WERI-Rb-1 (cell line): ENCODE data around the gene MAN1B1.
A peak's percentile ranks its signal among the peaks of the same experiment; 100 is the strongest.
"Not testable (repeated sequence)": the region's sequence is repeated elsewhere in the genome, so short reads cannot be mapped to it uniquely, and the experiment has no call there.

Experiments
- DNase-seq: peaks from one replicate; pipeline ENCODE4 v3.0.0-alpha.2; 2020
- H3K27ac ChIP-seq: fragments of 250-450 bp; sonication (Bioruptor Pico); 2 replicates; pipeline ENCODE4 v1.5.1; 2020; ENCODE audit warnings: mild to moderate bottlenecking, moderate library complexity
- H3K27me3 ChIP-seq: fragments of 250-450 bp; sonication (Bioruptor Pico); 2 replicates; pipeline ENCODE4 v1.5.1; 2021; ENCODE audit warnings: mild to moderate bottlenecking, low read depth, moderate library complexity; ENCODE audit not compliant: insufficient read depth, severe bottlenecking
- H3K36me3 ChIP-seq: fragments of 250-450 bp; sonication (Bioruptor Pico); 2 replicates; pipeline ENCODE4 v1.5.1; 2020; ENCODE audit warnings: mild to moderate bottlenecking, moderate library complexity
- H3K4me3 ChIP-seq: 2 replicates; pipeline ENCODE4 v1.5.1; 2011; ENCODE audit warnings: low read depth, mild to moderate bottlenecking, control low read depth, low read length
- H3K9me3 ChIP-seq: fragments of 250-450 bp; sonication (Bioruptor Pico); 2 replicates; pipeline ENCODE4 v1.5.1; 2021; ENCODE audit warnings: mild to moderate bottlenecking, moderate library complexity; ENCODE audit not compliant: severe bottlenecking
- CTCF ChIP-seq: IDR thresholded peaks from 2 replicates; pipeline ENCODE4 v1.5.1; 2011; ENCODE audit warnings: low read depth, mild to moderate bottlenecking, control low read depth, inconsistent platforms, low read length

Gene MAN1B1

DNA sequence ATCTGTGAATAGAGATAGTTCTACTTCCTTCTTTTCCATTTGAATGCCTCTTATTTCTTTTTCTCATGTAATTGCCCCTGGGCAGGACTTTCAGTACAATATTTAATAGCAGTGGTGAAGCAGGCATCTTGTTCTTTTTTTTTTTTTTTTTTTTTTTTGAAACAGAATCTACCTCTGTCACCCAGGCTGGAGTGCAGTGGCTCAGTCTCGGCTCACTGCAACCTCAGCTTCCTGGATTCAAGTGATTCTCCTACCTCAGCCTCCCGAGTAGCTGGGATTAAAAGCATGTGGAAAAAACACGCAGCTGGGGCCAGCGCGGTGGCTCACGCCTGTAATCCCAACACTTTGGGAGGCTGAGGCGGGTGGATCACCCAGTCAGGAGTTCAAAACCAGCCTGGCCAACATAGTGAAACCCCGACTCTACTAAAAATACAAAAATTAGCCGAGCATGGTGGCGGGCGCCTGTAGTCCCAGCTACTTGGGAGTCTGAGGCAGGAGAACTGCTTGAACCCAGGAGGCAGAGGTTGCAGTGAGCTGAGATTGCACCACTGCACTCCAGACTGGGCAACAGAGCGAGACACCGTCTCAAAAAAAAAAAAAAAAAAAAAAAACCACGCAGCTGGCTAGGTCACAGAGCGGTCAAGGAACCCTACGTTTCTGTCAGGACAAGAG lies 36.1 kb downstream of the MAN1B1 start:
- H3K27ac ChIP-seq = peak overlapping the region; percentile 36; the same call in 1 of the 2 replicates
- not testable (repeated sequence) for H3K36me3 ChIP-seq, DNase-seq, H3K4me3 ChIP-seq, H3K27me3 ChIP-seq, H3K9me3 ChIP-seq

DNA sequence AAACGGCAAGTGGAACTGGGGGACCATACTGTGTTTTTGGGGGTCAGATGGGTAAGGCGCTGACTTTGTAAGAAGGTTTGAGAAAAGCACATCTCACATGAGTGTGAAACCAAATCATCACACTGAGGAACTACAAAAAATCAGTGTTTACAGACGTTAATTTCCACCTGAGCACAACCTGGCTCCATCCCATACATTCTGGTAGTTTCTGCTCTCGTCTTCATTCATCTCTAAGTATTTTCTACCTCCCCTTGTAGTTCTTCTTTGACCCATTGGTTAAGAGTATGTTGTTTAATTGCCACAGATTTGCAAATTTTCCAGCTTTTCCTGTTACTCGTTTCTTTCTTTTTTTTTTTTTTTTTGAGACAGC lies 36.7 kb downstream of the MAN1B1 start:
- no peak overlapping the region for H3K4me3 ChIP-seq
- no peaks in the 10 kb centered on the region; the same call in 1 of the 2 replicates for H3K36me3 ChIP-seq
- no peaks in the 10 kb centered on the region for H3K9me3 ChIP-seq
- DNase-seq = no peak
- no peak overlapping the region for H3K27ac ChIP-seq
- TF ChIP-seq CTCF = no peak
- H3K27me3 ChIP-seq = no peaks in the 10 kb centered on the region

- H3K9me3 ChIP-seq, DNase-seq, H3K4me3 ChIP-seq, H3K36me3 ChIP-seq, H3K27me3 ChIP-seq, H3K27ac ChIP-seq: not testable (repeated sequence)
Observed at GRCh38 chr9:137123952-137124462, 37.2 kb downstream of the MAN1B1 start.

DNA sequence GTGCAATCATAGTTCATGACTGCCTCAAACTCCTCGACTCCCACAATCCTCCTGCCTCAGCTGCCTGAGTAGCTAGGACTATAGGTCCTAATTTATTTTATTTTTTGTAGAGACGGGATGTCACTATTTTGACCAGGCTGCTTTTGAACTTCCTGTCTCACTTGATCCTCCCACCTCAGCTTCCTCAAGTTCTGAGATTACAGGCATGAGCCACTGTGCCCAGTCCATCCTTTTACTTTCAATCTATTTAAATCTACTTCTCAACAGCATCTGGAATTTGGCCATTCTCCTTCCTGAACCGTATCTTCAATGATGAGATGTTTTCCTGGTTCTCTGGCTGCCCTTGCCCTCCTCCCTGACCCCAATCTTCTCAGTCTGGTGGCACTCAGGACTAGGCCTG lies 40.0 kb downstream of the MAN1B1 start:
- Histone ChIP-seq H3K36me3 (no peaks in the 10 kb centered on the region; the same call in 1 of the 2 replicates), H3K9me3 (no peaks in the 10 kb centered on the region), H3K27me3 (no peaks in the 10 kb centered on the region), H3K27ac (no peak overlapping the region), H3K4me3 (no peak overlapping the region)
- no peak for TF ChIP-seq CTCF
- DNase-seq = no peak

DNA sequence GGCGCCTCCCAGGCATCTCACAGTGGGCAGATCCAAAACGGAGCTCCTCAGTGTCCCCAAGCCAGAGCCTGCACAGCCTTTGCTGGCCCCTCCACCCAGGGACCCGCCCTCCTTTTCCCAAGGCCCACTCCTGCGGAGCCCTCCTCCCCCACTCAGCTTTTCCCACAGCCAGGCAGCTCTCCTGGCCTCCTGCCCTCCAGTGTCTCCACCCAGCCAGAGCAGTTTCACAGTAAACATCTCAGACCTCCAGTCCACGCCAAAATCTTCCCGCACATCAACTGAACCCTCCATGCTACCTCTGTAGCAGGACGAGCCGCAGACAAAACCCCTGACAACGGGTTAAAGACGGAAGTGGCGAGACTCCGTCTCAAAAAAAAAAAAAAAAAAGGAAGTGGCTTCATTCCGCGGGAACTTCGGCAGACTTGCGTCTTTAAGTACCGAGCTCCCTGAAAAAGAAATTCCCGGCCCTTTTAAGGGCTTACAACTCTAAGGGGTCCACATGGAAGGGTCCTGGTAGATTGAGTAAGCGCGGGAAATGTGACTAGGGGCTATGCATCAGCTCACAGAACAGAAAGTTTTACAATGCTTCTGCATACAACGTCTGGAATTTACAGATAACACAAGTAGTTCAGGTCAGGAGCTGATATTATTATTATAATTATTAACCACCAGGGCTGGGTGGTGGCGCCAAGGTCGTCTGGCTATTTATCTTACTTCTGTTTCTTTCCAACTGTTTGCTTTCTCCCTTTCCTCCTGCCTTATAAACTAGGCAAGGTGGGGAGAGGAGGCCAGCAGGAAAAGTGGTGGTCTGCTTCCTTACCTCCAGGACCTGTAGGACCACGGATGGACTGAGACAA lies 40.7 kb downstream of the MAN1B1 start:
- no peak for DNase-seq
- Histone ChIP-seq H3K27me3 (no peaks in the 10 kb centered on the region), H3K36me3 (no peaks in the 10 kb centered on the region; the same call in 1 of the 2 replicates)

DNA sequence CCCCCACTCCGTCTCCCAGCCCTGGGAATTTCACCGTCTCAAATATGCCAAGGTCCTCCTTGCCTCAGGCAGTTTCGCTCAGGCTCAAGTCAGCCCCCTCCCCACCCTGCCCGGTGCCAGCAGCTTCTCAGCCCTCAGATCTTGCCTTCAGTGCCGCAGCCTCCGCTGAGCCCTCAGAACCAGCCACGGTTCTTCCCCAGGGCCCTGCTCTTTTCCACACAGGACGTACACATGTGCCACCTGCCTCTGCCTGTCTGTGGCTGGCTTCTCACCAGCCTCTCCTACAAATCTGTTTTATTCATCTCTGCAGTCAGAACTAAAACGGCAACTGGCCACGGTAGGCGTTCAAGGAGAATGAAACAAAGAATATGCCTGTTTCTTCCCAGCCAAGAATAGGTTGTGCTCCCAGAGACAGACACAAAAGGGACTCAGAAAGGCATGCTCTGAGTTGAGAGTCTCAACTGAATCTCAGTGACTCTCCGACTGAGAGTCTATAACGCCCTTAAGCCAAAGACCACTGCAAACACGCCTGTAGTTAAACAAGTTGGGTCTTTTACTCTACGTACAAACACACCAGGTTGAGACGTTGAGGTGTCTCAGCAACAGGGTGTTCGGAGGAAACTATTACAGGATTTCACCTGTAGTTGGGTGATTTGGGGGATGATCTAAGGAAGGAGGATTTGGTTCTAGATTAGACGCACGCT lies 41.5 kb downstream of the MAN1B1 start:
- H3K36me3 ChIP-seq = no peaks in the 10 kb centered on the region; the same call in 1 of the 2 replicates
- H3K27me3 ChIP-seq = no peaks in the 10 kb centered on the region
- no peak for TF ChIP-seq CTCF
- H3K4me3 ChIP-seq = peak overlapping the region; percentile 90
- peak overlapping the region; percentile 88 for H3K27ac ChIP-seq
- H3K9me3 ChIP-seq = no peaks in the 10 kb centered on the region
- DNase-seq = no peak

More for the DNA sequence above, 40.7 kb downstream of the MAN1B1 start:
- Histone ChIP-seq H3K4me3 (no peak overlapping the region), H3K27ac (no peak overlapping the region), H3K9me3 (no peaks in the 10 kb centered on the region)
- no peak for TF ChIP-seq CTCF
